Fibroblast of upper back skin (primary cell): ENCODE results near the gene POFUT2.

Experiments
- DNase-seq: peaks from one replicate; pipeline ENCODE4 v3.0.0-alpha.2; 2013

POFUT2 gene

GRCh38 chr21:45248301-45248892, 39.3 kb downstream of the POFUT2 start:
- no peak for DNase-seq

GRCh38 chr21:45246386-45247320, 41.0 kb downstream of the POFUT2 start:
- no peak for DNase-seq

DNA sequence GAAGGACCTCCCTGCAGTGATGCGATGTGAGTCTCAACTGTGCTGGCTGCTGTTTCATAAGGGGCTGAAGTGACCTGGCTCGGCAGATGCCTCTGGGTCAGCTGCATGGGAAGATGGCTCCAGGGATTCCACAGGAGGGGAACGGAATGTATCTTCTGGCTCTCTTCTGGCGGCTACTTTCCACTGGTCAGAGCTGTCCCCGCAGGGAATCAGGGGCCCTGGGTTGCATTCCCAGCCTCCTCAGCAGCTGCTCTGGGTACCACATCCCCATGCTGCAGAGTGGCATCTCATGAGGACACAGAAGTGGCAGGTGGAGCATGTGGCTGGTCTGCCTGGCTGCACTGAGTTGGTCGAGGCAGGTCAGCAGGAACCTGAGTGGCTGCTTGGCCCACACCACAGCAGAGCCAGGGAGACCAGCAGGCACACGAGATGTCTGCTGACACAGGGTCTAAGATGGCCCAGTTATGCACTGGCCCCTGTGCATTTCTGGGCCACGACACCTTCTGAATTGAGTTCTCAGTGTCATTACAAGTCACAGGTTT, 42.8 kb downstream of the POFUT2 start:
- no peak for DNase-seq

DNA sequence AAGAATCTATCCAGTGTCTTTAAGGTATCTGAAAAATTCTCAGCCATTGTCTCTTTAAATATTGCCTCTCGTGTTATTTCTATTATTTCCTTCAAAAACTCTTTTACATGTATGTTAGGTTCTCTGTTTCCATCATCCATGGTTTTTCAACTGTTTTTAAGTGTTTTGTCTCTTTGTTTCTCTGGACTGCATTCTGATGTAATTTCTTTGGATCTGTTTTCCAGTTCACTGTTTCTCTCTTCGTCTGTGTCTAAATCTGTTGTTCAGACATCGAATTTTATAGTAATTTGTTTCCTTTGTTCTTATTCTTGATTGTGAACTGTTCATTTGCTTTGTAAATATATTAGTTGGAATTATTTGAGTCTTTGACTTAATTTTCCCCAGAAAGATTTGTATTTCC, 44.1 kb downstream of the POFUT2 start:
- no peak for DNase-seq

DNA sequence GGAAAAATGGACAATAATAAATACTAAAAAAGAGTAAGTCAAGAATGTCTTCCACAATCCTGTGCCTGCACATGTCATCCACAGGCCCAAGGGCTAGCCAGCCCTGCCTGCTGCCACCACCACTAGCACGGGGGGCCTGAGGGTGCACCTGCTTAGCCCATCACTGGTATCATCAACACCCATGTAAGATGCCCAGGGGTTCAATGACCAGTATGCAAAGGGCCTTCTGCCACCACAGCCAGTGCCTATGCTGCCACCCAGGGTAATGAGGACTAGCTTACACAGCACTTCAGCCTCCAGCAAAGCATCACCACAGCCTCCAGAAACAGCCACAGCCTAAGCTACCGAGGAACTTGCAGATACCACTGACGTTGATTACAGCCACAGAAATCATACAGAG, 46.3 kb downstream of the POFUT2 start:
- DNase-seq, result no peak

- no peak for DNase-seq
Measured at GRCh38 chr21:45237401-45237800, 50.3 kb downstream of the POFUT2 start.

DNA sequence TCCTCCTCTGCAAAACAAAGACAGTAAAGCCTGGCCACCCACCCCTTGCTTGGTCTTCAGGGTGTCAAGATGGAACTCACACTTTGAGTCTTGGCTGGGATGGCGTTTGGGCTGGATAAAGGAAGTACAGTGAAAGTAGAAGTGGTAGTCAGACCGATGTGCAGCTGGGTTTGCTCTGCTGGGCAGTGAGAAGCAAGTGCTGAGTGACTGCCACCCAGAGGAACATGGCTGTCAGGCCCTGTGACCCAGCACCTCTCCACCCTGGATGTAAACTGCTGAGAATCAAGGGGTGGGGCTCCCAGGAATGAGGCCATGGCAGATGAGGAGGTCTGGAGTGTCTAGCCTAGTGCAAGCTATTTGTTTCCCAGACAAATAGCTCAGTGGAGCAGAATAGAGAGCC, 51.2 kb downstream of the POFUT2 start:
- DNase-seq, result no peak

- DNase-seq, result no peak
Measured at GRCh38 chr21:45235488-45235887, 52.2 kb downstream of the POFUT2 start.

DNA sequence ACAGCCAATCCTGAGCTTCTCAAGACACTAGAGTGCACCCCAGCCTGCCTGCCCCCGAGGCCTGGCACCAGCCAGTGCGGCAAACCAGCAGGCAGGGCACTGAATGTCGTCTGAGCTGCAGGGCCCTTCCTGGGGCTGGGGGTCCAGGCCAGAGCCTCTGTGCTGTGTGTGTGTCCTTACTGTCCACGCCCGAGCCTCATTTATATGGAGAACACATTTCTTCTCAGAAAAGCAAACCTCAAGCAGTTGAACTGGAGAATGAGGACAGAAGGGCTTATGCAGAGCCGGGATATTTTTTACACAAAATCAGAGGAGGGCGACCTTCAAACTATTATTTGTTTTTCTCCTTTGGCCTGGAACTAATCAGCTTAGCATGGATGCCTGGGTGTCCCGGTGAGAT, 52.7 kb downstream of the POFUT2 start:
- DNase-seq, result no peak

- DNase-seq, result no peak
Measured at GRCh38 chr21:45234127-45234526, 53.6 kb downstream of the POFUT2 start.

- no peak for DNase-seq
Measured at GRCh38 chr21:45231705-45232104, 56.0 kb downstream of the POFUT2 start.

DNA sequence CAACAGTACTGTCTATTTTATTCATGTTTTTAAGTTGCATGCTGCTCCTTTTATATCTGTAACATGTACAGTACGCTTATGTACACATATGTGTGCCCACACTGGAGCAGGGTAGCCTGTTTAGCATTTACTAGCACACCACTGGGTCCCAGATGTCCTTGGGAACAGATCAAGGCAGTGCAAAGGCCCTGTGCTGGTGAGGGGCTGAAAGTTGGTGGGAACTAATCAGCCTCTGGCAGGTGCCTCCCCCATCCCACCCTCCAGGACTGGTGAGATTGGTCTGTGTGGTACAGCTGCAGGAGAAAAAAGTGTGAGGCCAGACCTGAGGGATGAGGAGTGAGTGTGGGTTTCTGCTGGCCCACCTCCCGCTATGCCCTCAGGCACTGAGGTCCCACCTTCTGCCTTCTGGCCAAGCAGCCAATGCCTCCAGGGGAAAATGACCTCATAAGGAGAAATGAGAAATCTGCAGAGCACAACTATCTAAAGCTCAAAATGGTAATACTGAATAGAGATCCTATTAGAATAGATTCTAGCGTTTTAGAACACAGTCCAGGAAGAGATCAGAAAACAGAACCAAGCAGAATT, 58.9 kb downstream of the POFUT2 start:
- no peak for DNase-seq

DNA sequence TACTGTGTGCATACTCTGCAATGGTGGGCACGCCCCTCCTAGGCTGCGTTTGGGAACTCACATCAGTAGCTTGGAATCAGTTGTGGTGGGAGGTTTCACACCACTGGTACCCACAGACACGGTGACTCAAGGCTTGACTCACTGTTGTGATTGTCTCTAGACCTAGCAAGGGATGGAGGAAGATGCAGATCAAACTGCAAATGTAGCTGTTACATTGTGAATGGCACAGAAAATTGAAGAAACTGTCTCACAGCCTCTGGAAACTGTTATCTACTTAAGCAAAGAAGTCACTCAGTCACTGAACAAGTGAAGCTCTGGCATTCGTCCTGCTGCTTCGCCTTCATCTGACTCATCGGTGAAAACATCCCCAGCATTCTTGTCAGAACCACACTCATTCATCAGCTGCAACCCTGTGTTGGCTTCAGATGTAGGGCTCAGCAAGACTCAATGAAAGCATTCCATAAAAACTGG, 59.5 kb downstream of the POFUT2 start:
- DNase-seq, result peak; percentile 99

DNA sequence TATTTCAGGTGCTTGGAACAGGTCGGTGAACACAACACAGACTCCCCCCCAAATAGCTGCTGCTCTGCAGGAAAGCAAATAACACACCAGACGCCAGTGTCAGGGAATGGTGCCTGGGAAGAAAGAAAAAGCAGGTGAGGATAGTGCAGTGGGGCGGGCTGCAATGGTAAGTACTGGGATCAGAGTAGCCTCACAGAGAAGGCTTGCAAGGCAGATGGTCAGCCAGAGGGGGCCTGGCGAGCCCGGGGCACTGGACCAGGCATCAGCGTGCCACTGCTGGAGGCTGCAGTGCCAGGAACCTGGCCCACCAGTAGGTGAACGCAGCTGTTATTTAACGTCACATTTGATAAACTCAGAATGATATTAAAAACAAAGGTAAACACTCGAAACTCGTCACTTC, 60.0 kb downstream of the POFUT2 start:
- DNase-seq, result no peak

- no peak for DNase-seq
Measured at GRCh38 chr21:45226540-45227326, 61.0 kb downstream of the POFUT2 start.

- no peak for DNase-seq
Measured at GRCh38 chr21:45225741-45226327, 61.9 kb downstream of the POFUT2 start.

DNA sequence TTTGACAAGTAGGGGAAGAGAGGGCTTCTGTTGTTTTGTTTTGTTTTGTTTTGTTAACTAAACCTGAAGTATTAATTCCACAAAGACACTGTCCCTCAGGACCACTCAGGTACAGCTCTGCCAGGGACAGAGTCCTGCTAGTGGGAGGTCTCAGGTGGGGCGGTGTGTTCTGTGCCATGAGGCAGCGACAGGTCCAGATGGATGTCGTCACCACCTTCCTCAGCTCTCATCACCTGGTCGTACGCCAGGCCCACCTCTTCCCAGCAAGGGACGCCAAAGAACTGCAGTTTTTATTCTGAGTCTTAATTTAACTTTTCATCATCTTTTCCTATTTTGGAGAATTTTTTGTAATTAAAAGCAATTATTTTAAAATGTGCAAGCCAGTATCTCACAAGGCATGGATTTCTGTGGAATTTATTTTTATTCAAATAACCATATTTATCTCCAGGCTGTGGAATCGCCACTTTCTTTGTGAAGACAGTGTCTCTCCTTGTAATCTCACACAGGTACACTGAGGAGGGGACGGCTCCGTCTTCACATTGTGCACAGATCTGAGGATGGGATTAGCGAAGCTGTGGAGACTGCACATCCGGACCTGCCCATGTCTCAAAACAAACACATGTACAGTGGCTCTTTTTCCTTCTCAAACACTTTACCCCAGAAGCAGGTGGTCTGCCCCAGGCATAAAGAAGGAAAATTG, 62.5 kb downstream of the POFUT2 start:
- DNase-seq, result no peak

DNA sequence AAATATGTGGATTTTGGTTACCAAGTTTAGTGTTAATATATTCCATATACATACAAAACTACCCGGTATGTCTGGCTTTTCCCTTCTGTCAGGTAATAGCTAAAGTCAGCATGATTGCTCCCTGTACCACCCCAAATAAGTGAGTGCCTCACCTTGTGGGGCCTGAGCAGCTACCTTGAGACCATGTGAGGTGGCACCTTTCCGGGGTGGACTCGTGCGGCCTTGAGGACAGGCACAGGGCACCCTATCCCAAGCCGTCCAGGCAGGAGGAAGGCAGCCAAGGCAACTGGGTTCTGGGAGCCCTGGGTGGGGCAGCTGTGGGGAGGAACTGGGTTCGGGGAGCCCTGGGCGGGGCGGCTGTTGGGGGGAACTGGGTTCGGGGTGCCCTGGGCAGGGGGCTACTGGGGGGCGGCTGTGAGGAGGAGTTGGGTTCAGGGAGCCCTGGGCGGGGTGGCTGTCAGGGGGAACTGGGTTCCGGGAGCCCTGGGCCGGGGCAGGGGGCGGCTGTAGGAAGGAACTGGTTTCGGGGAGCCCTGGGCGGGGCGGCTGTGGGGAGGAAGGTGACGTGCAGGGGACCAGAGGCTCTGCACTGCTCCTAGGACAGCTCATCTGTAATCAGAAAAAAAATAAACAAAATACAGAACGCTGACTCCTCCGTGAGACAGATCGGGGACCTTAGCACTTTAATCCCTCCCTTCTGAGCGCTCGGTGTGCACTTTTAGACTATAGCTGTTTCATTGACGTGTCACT, 63.3 kb downstream of the POFUT2 start:
- no peak for DNase-seq

DNA sequence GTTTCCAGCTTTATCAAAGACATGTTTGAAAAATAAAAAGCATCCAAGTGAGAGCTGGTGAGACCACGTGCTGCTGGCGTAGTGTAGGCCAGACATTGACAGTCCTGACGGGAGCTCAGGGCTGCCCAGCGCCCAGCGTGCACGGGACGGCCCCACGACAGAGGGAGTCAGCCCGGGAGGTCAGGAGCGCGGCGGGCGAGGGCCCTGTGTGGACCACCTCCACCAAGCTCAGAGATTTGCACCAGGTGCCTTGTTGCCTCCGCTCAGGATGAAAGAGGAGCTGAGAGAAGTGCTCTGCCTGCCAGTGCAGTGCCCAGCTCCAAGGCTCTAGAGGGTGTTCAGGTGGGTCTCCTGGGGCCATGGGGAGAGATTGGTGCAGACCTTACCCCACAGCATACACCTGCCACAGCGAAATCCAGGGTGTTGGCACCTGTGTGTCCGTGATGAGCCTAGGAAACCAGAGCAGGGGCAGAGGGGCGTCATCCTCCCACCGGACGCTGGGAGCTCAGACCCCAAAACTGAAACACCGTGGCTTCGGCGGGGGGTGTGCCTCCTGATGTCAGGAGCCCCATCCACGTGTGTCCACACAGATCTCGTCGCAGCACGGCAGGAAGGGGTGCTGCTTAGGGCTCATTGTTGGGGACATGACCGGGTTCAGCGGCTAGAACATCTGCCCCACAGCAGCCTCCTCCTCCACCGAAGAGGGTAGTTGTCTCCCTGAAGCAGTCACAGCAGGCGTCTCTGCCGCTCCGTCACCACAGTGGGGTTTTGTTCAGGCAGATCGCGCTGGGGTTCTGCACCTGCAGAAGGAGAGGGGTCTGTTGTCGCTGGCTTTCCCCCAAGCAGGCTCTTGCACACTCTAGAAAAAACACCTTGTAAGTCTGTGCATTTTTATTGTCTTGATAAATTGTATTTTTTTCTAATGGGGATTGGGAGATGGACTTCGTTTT, 64.2 kb downstream of the POFUT2 start:
- DNase-seq, result no peak

GRCh38 chr21:45222001-45222400, 65.7 kb downstream of the POFUT2 start:
- DNase-seq, result no peak
